ENCODE results near the gene MXI1. TPM values are rescaled to one million over a fixed set of nuclear protein-coding genes. Genes with fewer than 3 reads are reported as not detected.
A peak's percentile ranks its signal among the peaks of the same experiment; 100 is the strongest.

The MXI1 gene
- total RNA-seq, 2 experiments from 2014 or later: 24.4 to 27.5 TPM

DNA sequence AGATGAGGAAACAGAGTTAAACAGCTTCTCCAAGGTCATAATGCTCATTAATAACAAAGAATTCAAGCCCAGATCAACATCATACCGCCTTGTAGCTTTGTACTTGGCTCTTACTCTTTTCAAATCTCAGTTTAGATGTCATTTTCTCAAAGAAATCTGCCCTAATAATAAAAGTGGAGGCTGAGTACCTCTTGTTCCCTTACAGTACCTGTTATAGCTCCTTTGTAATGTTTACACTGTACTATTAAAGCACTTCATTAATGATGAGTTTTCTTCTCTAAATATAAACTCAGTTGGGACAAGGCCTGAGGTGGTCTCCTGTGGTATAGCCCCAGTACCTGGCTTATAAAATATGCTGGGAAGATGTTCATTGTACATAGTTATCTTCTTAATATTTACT lies 89.6 kb downstream of the MXI1 start:
- H3K27ac Mint-ChIP-seq: no peak overlapping the region
- DNase-seq: no peak
- intact Hi-C loops (cut with micrococcal nuclease): no loop called here
- no peak overlapping the region for H3K4me3 Mint-ChIP-seq
- no peaks in the 10 kb centered on the region for H3K9me3 Mint-ChIP-seq
- no peaks in the 10 kb centered on the region for H3K27me3 Mint-ChIP-seq (ENCODE audit: low read depth)
- H3K36me3 Mint-ChIP-seq (ENCODE audit: low read depth): peaks cover 29% of the 10 kb centered on the region
- peaks cover 32% of the 10 kb centered on the region for H3K4me1 Mint-ChIP-seq (ENCODE audit: low read depth)
- CTCF ChIA-PET: interaction anchor here (0.5 to 2.2 kb wide), 6 partner anchors 9 to 159 kb away, joined by 3 to 12 read pairs (median 4); partner anchors contain the start of gene SMNDC1

DNA sequence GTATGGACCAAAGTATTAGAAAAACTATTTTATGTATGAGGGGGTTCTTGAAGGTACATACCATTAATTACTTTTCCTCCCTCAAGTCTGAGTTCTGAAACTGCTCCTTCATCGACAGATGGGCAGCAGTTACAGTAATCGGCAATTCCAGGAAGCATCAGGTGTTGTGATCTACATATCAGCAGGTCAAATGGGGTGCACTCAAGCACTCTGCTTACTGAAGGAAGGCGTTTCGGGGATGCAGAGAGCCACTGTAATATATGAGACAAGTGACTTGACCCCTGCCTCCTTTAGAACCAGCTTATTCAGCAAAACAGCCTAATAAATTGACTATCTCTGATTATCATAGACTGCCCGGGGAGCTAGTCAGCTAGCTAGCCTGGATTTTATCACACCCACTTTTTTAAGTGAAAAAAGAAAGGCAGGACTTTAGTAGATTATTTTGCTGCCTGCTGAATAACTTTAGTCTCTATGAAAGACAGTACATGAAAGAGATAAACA lies 93.1 kb downstream of the MXI1 start:
- DNase-seq: no peak
- no peaks in the 10 kb centered on the region for H3K9me3 Mint-ChIP-seq
- intact Hi-C loops (cut with micrococcal nuclease): loop anchor here (1.0 kb wide), 1 partner anchor 8 kb away; no protein-coding TSS in a partner anchor
- no peaks in the 10 kb centered on the region for H3K27me3 Mint-ChIP-seq (ENCODE audit: low read depth)
- no peak overlapping the region for H3K27ac Mint-ChIP-seq
- CTCF ChIA-PET: interaction anchor here (1.0 to 1.2 kb wide), 2 partner anchors 10 to 95 kb away, joined by 3 read pairs; no protein-coding TSS in a partner anchor
- H3K4me1 Mint-ChIP-seq (ENCODE audit: low read depth): peaks cover 55% of the 10 kb centered on the region
- peaks cover 39% of the 10 kb centered on the region for H3K36me3 Mint-ChIP-seq (ENCODE audit: low read depth)
- H3K4me3 Mint-ChIP-seq: no peak overlapping the region

DNA sequence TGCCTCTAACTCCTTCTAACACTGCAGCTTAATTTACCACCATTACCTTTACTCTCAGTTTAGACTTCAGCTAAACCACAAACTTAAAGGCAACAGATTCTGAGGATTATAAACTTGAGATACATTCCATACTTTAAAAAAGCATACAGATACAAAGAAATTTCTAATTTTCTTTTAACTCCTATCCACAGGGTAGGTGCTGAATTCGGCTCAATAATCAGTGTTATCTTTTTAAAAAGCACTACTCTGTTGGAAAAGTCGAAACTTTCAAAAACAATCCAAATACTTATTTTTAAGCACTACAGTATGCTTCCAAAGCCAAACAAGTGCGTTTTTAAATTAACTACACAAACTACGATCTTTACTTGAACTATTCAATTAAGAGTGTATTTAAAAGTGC lies 96.3 kb downstream of the MXI1 start:
- intact Hi-C loops (cut with micrococcal nuclease): loop anchor here (1.0 to 2.0 kb wide), 3 partner anchors 31 to 166 kb away; no protein-coding TSS in a partner anchor
- H3K27me3 Mint-ChIP-seq (ENCODE audit: low read depth): no peaks in the 10 kb centered on the region
- CTCF ChIA-PET: interaction anchor here (0.6 to 1.5 kb wide), 5 partner anchors 18 to 329 kb away, joined by 3 to 4 read pairs (median 3); no protein-coding TSS in a partner anchor

DNA sequence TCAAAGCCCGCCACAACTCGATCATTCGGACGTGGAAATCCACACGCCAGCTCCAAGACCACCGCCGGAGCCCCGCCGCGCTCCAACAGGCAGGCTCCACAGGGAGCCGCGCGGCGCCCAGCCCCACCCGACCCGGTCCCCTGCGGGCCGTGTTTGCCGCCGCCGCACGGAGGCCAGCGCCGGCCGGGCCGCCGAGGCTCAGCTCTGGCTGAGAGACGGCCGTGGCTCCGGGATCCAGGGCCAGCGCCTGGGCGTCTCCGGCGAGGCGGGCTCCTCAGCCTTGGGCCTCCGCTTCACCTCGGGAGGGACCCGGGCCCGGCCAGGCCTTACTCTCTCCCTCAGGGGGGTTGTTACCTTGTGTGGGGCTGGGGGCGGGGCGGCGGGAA lies 97.0 kb downstream of the MXI1 start:
- H3K27me3 Mint-ChIP-seq (ENCODE audit: low read depth): no peaks in the 10 kb centered on the region
- no peak for DNase-seq
- CTCF ChIA-PET: interaction anchor here (1.0 to 7.0 kb wide), 10 partner anchors 8 to 305 kb away, joined by 3 to 73 read pairs (median 4); no protein-coding TSS in a partner anchor
- peaks cover 53% of the 10 kb centered on the region for H3K4me1 Mint-ChIP-seq (ENCODE audit: low read depth)
- peak overlapping the region; percentile 97 for H3K27ac Mint-ChIP-seq
- peak overlapping the region; percentile 95 for H3K4me3 Mint-ChIP-seq
- intact Hi-C loops (cut with micrococcal nuclease): loop anchor here (1.0 kb wide), 2 partner anchors 79 to 167 kb away; no protein-coding TSS in a partner anchor
- H3K36me3 Mint-ChIP-seq (ENCODE audit: low read depth): peaks cover 26% of the 10 kb centered on the region
- no peaks in the 10 kb centered on the region for H3K9me3 Mint-ChIP-seq

More for the DNA sequence above, 96.3 kb downstream of the MXI1 start:
- Mint-ChIP-seq H3K4me1 (ENCODE audit: low read depth) (peaks cover 56% of the 10 kb centered on the region), H3K36me3 (ENCODE audit: low read depth) (peaks cover 26% of the 10 kb centered on the region), H3K9me3 (no peaks in the 10 kb centered on the region), H3K27ac (peak overlapping the region; percentile 78), H3K4me3 (peak overlapping the region; percentile 87)
- no peak for DNase-seq

DNA sequence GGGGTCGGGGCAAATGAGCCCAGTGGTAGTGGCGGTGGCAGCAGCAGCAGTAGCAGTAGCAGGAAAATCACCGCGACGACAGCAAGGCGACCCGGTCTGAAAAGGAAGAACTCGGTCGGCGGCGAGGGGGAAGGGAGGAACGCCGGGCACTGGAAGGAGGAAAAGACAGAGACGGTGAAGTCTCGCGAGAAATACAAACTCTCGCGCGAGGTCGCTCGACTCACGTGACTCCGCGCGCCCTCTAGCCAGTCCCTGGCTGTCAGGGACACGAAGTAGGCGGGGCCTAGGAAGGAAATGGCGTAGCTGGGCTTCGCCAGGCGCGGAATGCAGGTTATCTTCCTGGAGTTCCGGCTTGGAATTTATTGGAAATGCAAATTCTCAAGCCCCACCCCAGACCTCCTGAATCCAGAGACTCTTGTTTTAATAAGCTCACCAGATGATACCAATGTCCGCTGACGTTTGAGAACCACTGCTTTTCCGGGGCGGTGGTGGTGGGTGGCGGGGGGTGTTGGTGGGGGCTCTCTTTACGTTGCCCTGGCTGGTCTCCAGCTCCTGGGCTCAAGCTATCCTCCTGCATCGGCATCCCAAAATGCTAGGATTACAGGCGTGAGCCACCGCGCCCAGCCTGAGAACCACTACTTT lies 97.5 kb downstream of the MXI1 start, which contains the start of gene SMNDC1:
TSS of gene SMNDC1 (minus strand) at position 141 of the 642 bp plus-strand sequence. CDS start 1,333 bp downstream, outside the sequence.
- H3K36me3 Mint-ChIP-seq (ENCODE audit: low read depth): peaks cover 26% of the 10 kb centered on the region
- H3K4me3 Mint-ChIP-seq: peak within 1 kb of the TSS; percentile 95
- intact Hi-C loops (cut with micrococcal nuclease): loop anchor here (1.0 to 5.0 kb wide), 6 partner anchors 80 to 772 kb away; partner anchors contain the start of genes ADRA2A, BBIP1 and SHOC2
- CTCF ChIA-PET: interaction anchor here (0.5 to 7.0 kb wide), 16 partner anchors 9 to 408 kb away, joined by 3 to 73 read pairs (median 4); no protein-coding TSS in a partner anchor
- peak within 1 kb of the TSS; percentile 97 for H3K27ac Mint-ChIP-seq
- H3K9me3 Mint-ChIP-seq: no peaks in the 10 kb centered on the region
- peak; percentile 99 for DNase-seq
- no peaks in the 10 kb centered on the region for H3K27me3 Mint-ChIP-seq (ENCODE audit: low read depth)
- H3K4me1 Mint-ChIP-seq (ENCODE audit: low read depth): peaks cover 51% of the 10 kb centered on the region

DNA sequence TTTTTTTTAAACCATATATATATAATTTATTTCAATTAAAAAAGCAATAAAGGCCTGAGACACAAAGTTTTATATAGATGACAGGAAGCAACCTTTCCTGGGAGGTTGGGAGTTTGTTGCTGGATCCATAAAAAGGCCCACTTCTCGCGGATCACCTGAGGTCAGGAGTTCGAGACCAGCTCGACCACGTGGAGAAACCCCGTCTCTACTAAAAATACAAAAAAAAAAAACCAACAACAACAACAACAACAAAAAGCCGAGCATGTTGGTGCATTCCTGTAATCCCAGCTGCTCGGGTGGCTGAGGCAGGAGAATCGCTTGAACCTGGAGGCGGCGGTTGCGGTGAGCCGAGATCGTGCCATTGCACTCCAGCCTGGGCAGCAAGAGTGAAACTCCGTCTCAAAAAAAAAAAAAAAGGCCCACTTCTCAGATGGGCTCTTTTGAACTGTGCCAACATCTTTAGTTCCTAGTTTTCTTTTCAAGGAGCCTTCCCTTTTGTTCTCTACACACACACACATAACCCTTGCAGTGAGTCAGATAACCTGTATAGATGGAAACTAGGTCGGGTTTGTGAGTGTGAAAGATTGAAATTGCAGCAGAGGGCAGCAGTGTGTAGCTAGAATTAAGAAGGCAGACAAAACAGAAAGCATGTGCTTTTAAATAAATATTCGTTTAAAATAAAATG lies 98.5 kb downstream of the MXI1 start:
- intact Hi-C loops (cut with micrococcal nuclease): loop anchor here (1.0 to 5.0 kb wide), 17 partner anchors 49 to 771 kb away; partner anchors contain the start of genes ADRA2A, BBIP1, SHOC2 and SMC3
- peak overlapping the region; percentile 95 for H3K4me3 Mint-ChIP-seq
- H3K9me3 Mint-ChIP-seq: no peaks in the 10 kb centered on the region
- H3K36me3 Mint-ChIP-seq (ENCODE audit: low read depth): peaks cover 24% of the 10 kb centered on the region
- H3K4me1 Mint-ChIP-seq (ENCODE audit: low read depth): peaks cover 47% of the 10 kb centered on the region
- peak overlapping the region; percentile 97 for H3K27ac Mint-ChIP-seq
- CTCF ChIA-PET: interaction anchor here (0.5 to 7.0 kb wide), 29 partner anchors 10 to 1448 kb away, joined by 3 to 73 read pairs (median 4); no protein-coding TSS in a partner anchor
- H3K27me3 Mint-ChIP-seq (ENCODE audit: low read depth): no peaks in the 10 kb centered on the region
- peak; percentile 74 for DNase-seq

DNA sequence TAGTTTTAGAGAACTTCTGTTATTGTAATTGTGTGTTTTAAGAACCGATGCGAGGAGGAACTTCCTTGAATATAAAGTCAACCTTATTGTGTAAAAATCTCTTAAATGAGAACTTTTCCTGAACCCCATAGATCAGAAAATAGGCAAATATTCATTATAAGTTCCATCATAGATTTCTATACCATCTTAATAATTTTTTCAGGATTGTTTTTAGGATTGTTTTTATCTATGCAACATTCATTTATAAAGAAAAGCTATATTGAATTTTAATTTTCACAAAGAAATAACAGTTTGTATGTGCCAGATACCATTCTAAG lies 99.0 kb downstream of the MXI1 start:
- peak overlapping the region; percentile 46 for H3K4me3 Mint-ChIP-seq
- H3K36me3 Mint-ChIP-seq (ENCODE audit: low read depth): peaks cover 22% of the 10 kb centered on the region
- H3K4me1 Mint-ChIP-seq (ENCODE audit: low read depth): peaks cover 47% of the 10 kb centered on the region
- CTCF ChIA-PET: interaction anchor here (0.7 to 7.0 kb wide), 20 partner anchors 10 to 304 kb away, joined by 3 to 73 read pairs (median 5); no protein-coding TSS in a partner anchor
- H3K9me3 Mint-ChIP-seq: no peaks in the 10 kb centered on the region
- H3K27me3 Mint-ChIP-seq (ENCODE audit: low read depth): no peaks in the 10 kb centered on the region
- intact Hi-C loops (cut with micrococcal nuclease): loop anchor here (1.0 to 5.0 kb wide), 16 partner anchors 49 to 771 kb away; partner anchors contain the start of genes ADRA2A and SMC3
- no peak for DNase-seq
- H3K27ac Mint-ChIP-seq: peak overlapping the region; percentile 97

DNA sequence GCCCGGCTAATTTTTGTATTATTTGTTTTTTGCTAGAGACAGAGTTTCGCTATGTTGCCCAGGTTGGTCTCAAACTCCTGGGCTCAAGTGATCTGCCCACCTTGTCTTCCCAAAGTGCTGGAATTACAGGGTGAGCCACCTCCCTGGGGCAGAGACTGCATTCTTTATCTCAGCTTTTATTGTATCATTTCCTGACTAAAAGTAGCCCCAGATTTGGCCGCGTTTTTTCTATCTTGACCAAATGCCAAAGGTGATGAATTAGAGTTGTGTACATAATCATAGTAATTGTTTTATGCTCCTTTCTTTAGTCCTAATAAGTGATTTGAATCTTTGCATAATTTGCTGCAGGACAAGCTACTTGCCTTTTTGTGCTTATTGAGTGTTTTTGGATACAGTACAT lies 100.4 kb downstream of the MXI1 start:
- CTCF ChIA-PET: interaction anchor here (0.8 to 7.0 kb wide), 11 partner anchors 11 to 1830 kb away, joined by 3 to 73 read pairs (median 11); no protein-coding TSS in a partner anchor
- H3K27me3 Mint-ChIP-seq (ENCODE audit: low read depth): no peaks in the 10 kb centered on the region
- no peak for DNase-seq
- H3K36me3 Mint-ChIP-seq (ENCODE audit: low read depth): peaks cover 9% of the 10 kb centered on the region
- H3K4me1 Mint-ChIP-seq (ENCODE audit: low read depth): peaks cover 38% of the 10 kb centered on the region
- no peak overlapping the region for H3K4me3 Mint-ChIP-seq
- intact Hi-C loops (cut with micrococcal nuclease): loop anchor here (2.0 to 5.0 kb wide), 5 partner anchors 414 to 769 kb away; partner anchors contain the start of gene ADRA2A
- no peak overlapping the region for H3K27ac Mint-ChIP-seq
- no peaks in the 10 kb centered on the region for H3K9me3 Mint-ChIP-seq

DNA sequence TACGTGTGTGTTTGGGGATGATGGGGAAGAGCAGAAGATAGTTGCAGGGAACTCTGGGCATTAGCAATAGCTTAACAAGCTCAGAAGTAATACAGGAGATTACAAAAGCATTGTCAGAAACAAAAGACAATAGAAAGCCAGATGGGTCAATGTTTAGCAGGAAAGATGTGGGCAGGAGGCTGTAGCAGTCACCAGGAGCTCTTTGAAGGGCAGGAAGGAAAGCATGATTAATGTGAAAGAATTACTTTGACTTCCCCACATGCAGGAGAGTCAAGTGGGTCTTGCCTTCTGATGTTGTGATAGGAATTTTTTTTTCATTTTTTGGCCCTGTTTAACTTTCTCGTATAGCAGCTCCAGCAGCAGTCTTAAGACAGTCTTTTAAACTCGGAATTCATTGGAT lies 103.3 kb downstream of the MXI1 start:
- CTCF ChIA-PET: interaction anchor here (0.7 to 7.0 kb wide), 22 partner anchors 8 to 370 kb away, joined by 3 to 73 read pairs (median 4); partner anchors contain the start of gene SMC3
- intact Hi-C loops (cut with micrococcal nuclease): loop anchor here (1.0 to 5.0 kb wide), 11 partner anchors 14 to 1287 kb away; partner anchors contain the start of gene PDCD4
- no peak for DNase-seq
- Mint-ChIP-seq H3K27ac (peak overlapping the region; percentile 47), H3K27me3 (ENCODE audit: low read depth) (no peaks in the 10 kb centered on the region), H3K36me3 (ENCODE audit: low read depth) (no peaks in the 10 kb centered on the region), H3K4me3 (no peak overlapping the region), H3K4me1 (ENCODE audit: low read depth) (peaks cover 35% of the 10 kb centered on the region), H3K9me3 (no peaks in the 10 kb centered on the region)

DNA sequence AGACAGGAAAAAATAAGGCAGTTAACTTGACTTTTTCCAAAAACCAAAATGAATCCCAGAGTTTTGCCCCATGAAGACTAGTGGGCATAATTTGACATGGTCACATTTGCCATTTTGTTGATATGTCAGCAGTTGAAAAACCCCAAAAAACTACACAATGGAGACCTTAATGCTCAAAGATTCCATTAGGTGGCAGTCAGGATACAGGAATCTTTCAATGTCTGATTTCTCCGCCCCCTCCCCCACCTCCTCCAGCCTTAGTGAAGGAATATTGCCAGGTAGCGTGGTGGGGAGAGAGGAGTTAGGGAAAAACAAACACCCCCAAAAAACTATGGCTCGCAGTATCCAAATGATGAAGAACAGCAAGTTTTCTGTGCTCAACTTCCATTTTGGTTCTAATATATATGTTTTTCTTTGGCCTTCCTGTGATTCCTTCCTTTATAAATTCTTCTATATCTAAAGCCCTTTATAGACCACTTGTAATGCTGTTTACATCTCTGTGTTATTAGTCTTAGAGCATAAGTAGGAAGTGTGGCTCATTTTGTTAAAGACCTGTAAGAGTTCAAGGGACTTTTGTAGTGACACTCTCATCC lies 104.0 kb downstream of the MXI1 start:
- Mint-ChIP-seq H3K4me1 (ENCODE audit: low read depth) (peaks cover 28% of the 10 kb centered on the region), H3K27ac (no peak overlapping the region)

DNA sequence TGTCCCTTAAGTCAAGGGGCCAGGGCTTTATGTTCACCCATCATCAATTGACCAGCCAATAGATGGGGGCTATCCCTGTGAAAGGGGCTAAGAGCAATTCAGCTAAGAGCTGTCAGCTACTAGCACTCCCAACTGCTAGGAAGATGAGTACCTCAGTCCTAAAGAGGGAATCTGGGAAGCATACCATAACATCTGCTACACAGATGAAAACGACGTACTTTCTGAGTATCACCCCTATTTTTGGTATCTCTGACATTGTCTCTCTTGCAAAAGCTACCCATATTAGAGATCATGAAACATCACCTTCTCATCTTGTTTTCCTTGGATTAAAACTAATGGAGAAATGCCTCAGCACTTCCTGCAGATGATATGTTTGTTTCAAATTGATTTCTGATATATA lies 104.8 kb downstream of the MXI1 start:
- intact Hi-C loops (cut with micrococcal nuclease): loop anchor here (5.0 kb wide), 3 partner anchors 115 to 1285 kb away; partner anchors contain the start of gene PDCD4
- H3K36me3 Mint-ChIP-seq (ENCODE audit: low read depth): no peaks in the 10 kb centered on the region
- peaks cover 28% of the 10 kb centered on the region for H3K4me1 Mint-ChIP-seq (ENCODE audit: low read depth)
- no peak overlapping the region for H3K27ac Mint-ChIP-seq
- no peak overlapping the region for H3K4me3 Mint-ChIP-seq
- no peak for DNase-seq
- CTCF ChIA-PET: interaction anchor here (0.8 to 1.5 kb wide), 7 partner anchors 41 to 288 kb away, joined by 3 to 11 read pairs (median 4); no protein-coding TSS in a partner anchor
- H3K9me3 Mint-ChIP-seq: no peaks in the 10 kb centered on the region
- H3K27me3 Mint-ChIP-seq (ENCODE audit: low read depth): no peaks in the 10 kb centered on the region

More for the DNA sequence above, 104.0 kb downstream of the MXI1 start:
- intact Hi-C loops (cut with micrococcal nuclease): loop anchor here (1.0 to 5.0 kb wide), 11 partner anchors 13 to 1286 kb away; partner anchors contain the start of gene PDCD4
- DNase-seq: peak; percentile 61
- CTCF ChIA-PET: interaction anchor here (0.7 to 7.0 kb wide), 12 partner anchors 44 to 289 kb away, joined by 3 to 73 read pairs (median 4); partner anchors contain the start of gene SMC3
- H3K27me3 Mint-ChIP-seq (ENCODE audit: low read depth): no peaks in the 10 kb centered on the region
- no peaks in the 10 kb centered on the region for H3K9me3 Mint-ChIP-seq
- H3K4me3 Mint-ChIP-seq: no peak overlapping the region
- no peaks in the 10 kb centered on the region for H3K36me3 Mint-ChIP-seq (ENCODE audit: low read depth)
